ENCODE results near the gene PLCD1.

Gene PLCD1

DNA sequence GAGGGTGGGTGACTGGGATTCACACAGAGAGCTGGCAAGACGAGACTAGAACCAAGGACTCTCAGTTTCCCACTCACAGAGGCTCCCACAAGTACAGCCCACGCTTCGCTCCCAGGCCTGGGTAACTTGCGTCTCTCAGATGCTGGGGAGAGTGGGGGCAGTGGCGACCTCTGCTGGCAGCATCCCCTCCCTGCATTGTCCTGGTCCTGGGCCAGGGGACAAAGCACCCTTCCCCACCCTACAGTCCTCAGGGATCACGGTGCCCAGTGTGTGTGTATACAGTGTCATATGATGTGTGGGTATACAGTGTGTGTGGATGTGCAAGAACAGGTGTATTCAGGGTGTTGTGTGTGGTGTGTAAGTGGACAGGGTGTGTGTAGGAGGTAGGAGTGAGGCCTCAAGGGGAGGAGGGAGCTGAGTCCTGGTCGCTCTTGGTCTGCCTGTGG, 26.0 kb downstream of the PLCD1 start:
- H3K79me2 ChIP-seq (ENCODE audit: insufficient read depth, low read length): no peaks in the 10 kb centered on the region
- H3K9me3 ChIP-seq (ENCODE audit: insufficient read depth, low read depth, low read length): no peaks in the 10 kb centered on the region
- H3K9me2 ChIP-seq (replicated peaks; ENCODE audit: low read depth, low read length): no peaks in the 10 kb centered on the region
- TF ChIP-seq EZH2phosphoT487 (IDR thresholded peaks at IDR 0.05; ENCODE audit: borderline replicate concordance): no peak
- TF ChIP-seq, protein P1, sequence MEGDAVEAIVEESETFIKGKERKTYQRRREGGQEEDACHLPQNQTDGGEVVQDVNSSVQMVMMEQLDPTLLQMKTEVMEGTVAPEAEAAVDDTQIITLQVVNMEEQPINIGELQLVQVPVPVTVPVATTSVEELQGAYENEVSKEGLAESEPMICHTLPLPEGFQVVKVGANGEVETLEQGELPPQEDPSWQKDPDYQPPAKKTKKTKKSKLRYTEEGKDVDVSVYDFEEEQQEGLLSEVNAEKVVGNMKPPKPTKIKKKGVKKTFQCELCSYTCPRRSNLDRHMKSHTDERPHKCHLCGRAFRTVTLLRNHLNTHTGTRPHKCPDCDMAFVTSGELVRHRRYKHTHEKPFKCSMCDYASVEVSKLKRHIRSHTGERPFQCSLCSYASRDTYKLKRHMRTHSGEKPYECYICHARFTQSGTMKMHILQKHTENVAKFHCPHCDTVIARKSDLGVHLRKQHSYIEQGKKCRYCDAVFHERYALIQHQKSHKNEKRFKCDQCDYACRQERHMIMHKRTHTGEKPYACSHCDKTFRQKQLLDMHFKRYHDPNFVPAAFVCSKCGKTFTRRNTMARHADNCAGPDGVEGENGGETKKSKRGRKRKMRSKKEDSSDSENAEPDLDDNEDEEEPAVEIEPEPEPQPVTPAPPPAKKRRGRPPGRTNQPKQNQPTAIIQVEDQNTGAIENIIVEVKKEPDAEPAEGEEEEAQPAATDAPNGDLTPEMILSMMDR (conservative IDR thresholded peaks at IDR 0.05; ENCODE audit: low read length): peak; percentile 99
- no peaks in the 10 kb centered on the region for H3F3A ChIP-seq (ENCODE audit: low read depth)
- no peaks in the 10 kb centered on the region for H3K4me1 ChIP-seq (ENCODE audit: insufficient read depth, low read length, poor library complexity, severe bottlenecking)
- H3K36me3 ChIP-seq (ENCODE audit: insufficient read depth, low read length): peaks cover 22% of the 10 kb centered on the region; the same call in 1 of the 2 replicates
- H2AFZ ChIP-seq (ENCODE audit: low read length): no peak overlapping the region
- no peak overlapping the region for H3K4me3 ChIP-seq (ENCODE audit: low read length, poor library complexity, severe bottlenecking)
- no peak overlapping the region for H3K9ac ChIP-seq (ENCODE audit: low read depth, low read length, poor library complexity, severe bottlenecking)
- H4K20me1 ChIP-seq (ENCODE audit: insufficient read depth, low read length, poor library complexity, severe bottlenecking): no peaks in the 10 kb centered on the region
- H3K27me3 ChIP-seq (ENCODE audit: insufficient read depth, low read length, poor library complexity, severe bottlenecking): no peaks in the 10 kb centered on the region
- no peak overlapping the region for H3K4me2 ChIP-seq (ENCODE audit: low read depth, low read length, poor library complexity, severe bottlenecking)

DNA sequence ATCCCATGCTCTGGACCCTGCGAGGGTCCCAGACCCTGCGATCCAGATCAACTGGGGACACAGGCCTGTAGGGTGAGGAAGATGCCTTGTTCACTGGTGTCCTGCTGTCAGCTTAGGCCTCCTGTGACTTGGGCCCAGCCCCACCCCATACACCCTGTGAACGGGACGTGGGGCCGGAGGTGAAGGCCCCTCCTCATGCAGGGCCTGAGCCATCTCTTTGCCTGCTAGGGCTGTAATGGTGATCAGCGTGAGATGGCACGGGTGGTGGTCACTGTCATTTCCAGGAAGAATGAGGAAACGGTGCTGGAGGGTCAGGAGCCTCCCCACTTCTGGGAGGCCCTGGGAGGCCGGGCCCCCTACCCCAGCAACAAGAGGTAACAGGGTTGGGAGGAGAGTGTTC, 26.5 kb downstream of the PLCD1 start:
- Histone ChIP-seq H3K27me3 (ENCODE audit: insufficient read depth, low read length, poor library complexity, severe bottlenecking) (no peaks in the 10 kb centered on the region), H3K4me2 (ENCODE audit: low read depth, low read length, poor library complexity, severe bottlenecking) (no peak overlapping the region), H3K79me2 (ENCODE audit: insufficient read depth, low read length) (no peaks in the 10 kb centered on the region), H3K9ac (ENCODE audit: low read depth, low read length, poor library complexity, severe bottlenecking) (no peak overlapping the region), H3K9me2 (replicated peaks; ENCODE audit: low read depth, low read length) (no peaks in the 10 kb centered on the region), H3K4me1 (ENCODE audit: insufficient read depth, low read length, poor library complexity, severe bottlenecking) (no peaks in the 10 kb centered on the region), H2AFZ (ENCODE audit: low read length) (no peak overlapping the region), H4K20me1 (ENCODE audit: insufficient read depth, low read length, poor library complexity, severe bottlenecking) (no peaks in the 10 kb centered on the region), H3K4me3 (ENCODE audit: low read length, poor library complexity, severe bottlenecking) (no peak overlapping the region), H3K36me3 (ENCODE audit: insufficient read depth, low read length) (peaks cover 22% of the 10 kb centered on the region; the same call in 1 of the 2 replicates), H3F3A (ENCODE audit: low read depth) (no peaks in the 10 kb centered on the region), H3K9me3 (ENCODE audit: insufficient read depth, low read depth, low read length) (no peaks in the 10 kb centered on the region)
- no peak for TF ChIP-seq EZH2phosphoT487 (IDR thresholded peaks at IDR 0.05; ENCODE audit: borderline replicate concordance)

DNA sequence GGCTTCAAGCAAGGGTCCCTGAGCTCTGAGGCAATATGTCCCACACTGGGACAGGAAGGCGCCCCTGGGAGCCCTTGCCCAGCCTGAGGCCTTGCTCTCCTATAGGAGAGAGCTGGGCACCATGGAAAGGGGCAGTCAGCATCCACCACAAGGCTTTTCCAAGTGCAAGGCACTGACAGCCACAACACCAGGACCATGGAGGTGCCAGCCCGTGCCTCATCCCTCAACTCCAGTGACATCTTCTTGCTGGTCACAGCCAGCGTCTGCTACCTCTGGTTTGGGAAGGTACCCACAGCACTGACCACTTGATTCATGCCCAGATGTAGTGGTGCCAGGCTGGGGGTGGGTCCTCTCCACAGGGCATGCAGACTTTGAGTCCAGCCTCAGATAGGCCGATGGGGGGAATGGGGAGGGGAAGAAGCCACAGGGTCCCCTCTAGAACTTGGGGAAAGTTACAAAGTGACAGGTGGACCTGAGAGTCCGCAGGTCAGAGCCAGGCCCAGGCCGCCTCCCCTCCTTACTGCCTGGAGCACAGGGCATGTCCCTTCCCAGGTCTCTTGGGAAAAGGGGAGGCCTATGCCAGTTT, 27.1 kb downstream of the PLCD1 start:
- H3F3A ChIP-seq (ENCODE audit: low read depth): no peaks in the 10 kb centered on the region

More for the DNA sequence above, 27.1 kb downstream of the PLCD1 start:
- no peaks in the 10 kb centered on the region for H3K27me3 ChIP-seq (ENCODE audit: insufficient read depth, low read length, poor library complexity, severe bottlenecking)
- no peak overlapping the region for H2AFZ ChIP-seq (ENCODE audit: low read length)
- TF ChIP-seq, protein P1 (conservative IDR thresholded peaks at IDR 0.05; ENCODE audit: low read length): no peak
- TF ChIP-seq EZH2phosphoT487 (IDR thresholded peaks at IDR 0.05; ENCODE audit: borderline replicate concordance): no peak
- H3K9ac ChIP-seq (ENCODE audit: low read depth, low read length, poor library complexity, severe bottlenecking): no peak overlapping the region
- H3K9me2 ChIP-seq (replicated peaks; ENCODE audit: low read depth, low read length): no peaks in the 10 kb centered on the region
- H3K4me2 ChIP-seq (ENCODE audit: low read depth, low read length, poor library complexity, severe bottlenecking): no peak overlapping the region
- H4K20me1 ChIP-seq (ENCODE audit: insufficient read depth, low read length, poor library complexity, severe bottlenecking): no peaks in the 10 kb centered on the region
- no peaks in the 10 kb centered on the region for H3K9me3 ChIP-seq (ENCODE audit: insufficient read depth, low read depth, low read length)
- H3K36me3 ChIP-seq (ENCODE audit: insufficient read depth, low read length): peaks cover 22% of the 10 kb centered on the region; the same call in 1 of the 2 replicates
- H3K79me2 ChIP-seq (ENCODE audit: insufficient read depth, low read length): no peaks in the 10 kb centered on the region
- H3K4me3 ChIP-seq (ENCODE audit: low read length, poor library complexity, severe bottlenecking): no peak overlapping the region
- no peaks in the 10 kb centered on the region for H3K4me1 ChIP-seq (ENCODE audit: insufficient read depth, low read length, poor library complexity, severe bottlenecking)
